Lung (tissue), 12 donors: ENCODE measurements around the gene MAPKAPK3. TPM values are rescaled to one million over a fixed set of nuclear protein-coding genes. Genes with fewer than 3 reads are reported as not detected.
A peak's percentile ranks its signal among the peaks of the same experiment; 100 is the strongest.

Source experiments
- ATAC-seq: fragments of 200-7000 bp; cut with Tn5 transposase; one replicate; pipeline ENCODE4 v1.9.1; 2020; ENCODE audit warnings: moderate number of reproducible peaks; ENCODE audit not compliant: insufficient read depth, low FRiP score
- DNase-seq, 3 donors: peaks; one replicate each; pipeline ENCODE4 v3.0.0-alpha.2; 2013 to 2017
- H3K27ac ChIP-seq, 2 donors: one replicate each; pipeline ENCODE4 v1.5.1; 2013; ENCODE audit warnings: mild to moderate bottlenecking in 2 of 2, moderate library complexity in 2 of 2, control low read depth in 1 of 2, inconsistent platforms in 1 of 2, low read depth in 1 of 2, low read length in 1 of 2
- H3K27me3 ChIP-seq, 3 donors: one replicate each; pipeline ENCODE4 v1.5.1; 2013; ENCODE audit warnings: low read length in 2 of 3; ENCODE audit not compliant: control insufficient read depth in 3 of 3, insufficient read depth in 3 of 3
- H3K36me3 ChIP-seq, 4 donors: one replicate each; pipeline ENCODE4 v1.5.1; 2013; ENCODE audit warnings: low read length in 4 of 4, mild to moderate bottlenecking in 1 of 4, moderate library complexity in 1 of 4; ENCODE audit not compliant: control insufficient read depth in 4 of 4, insufficient read depth in 4 of 4
- H3K4me1 ChIP-seq, 5 donors: one replicate each; pipeline ENCODE4 v1.5.1; 2013; ENCODE audit warnings: low read length in 5 of 5, mild to moderate bottlenecking in 2 of 5, moderate library complexity in 1 of 5; ENCODE audit not compliant: control insufficient read depth in 5 of 5, insufficient read depth in 5 of 5
- H3K4me3 ChIP-seq: one replicate; pipeline ENCODE4 v1.5.1; 2013; ENCODE audit warnings: mild to moderate bottlenecking, control low read depth, moderate library complexity
- H3K9ac ChIP-seq, 2 donors: one replicate each; pipeline ENCODE4 v1.5.1; 2013; ENCODE audit warnings: low read length in 2 of 2, control low read depth in 1 of 2; ENCODE audit not compliant: insufficient read depth in 1 of 2
- H3K9me3 ChIP-seq, 4 donors: one replicate each; pipeline ENCODE4 v1.5.1; 2013; ENCODE audit warnings: low read length in 3 of 4, mild to moderate bottlenecking in 1 of 4, moderate library complexity in 1 of 4; ENCODE audit not compliant: control insufficient read depth in 4 of 4, insufficient read depth in 3 of 4
- WGBS, 2 donors: extraction: QIAGEN DNeasy Blood & Tissue Kit; methylation state at CpG; one replicate each; pipeline ENCODE4 v1.1.7; 2013; 5-methylcytosine and 5-hydroxymethylcytosine counted together
- polyA plus RNA-seq, 2 donors: library from polyadenylated mRNA; stranded (reverse); fragments of 200-250 nt; gene quantifications; one replicate each; pipeline ENCODE4 v1.2.1, GENCODE V29; 2013
- total RNA-seq, 2 donors: library from RNA; depleted of rRNA in 1 of 2; stranded (reverse); fragments of >200 nt in 1 of 2; gene quantifications; one replicate each; pipeline ENCODE4 v1.2.1, GENCODE V29; 2014 to 2021
- TF ChIP-seq, protein P1 (sequence below): IDR thresholded peaks from 2 replicates; pipeline ENCODE4 v1.5.1; 2012; ENCODE audit warnings: mild to moderate bottlenecking; ENCODE audit errors: control extremely low read depth, extremely low read depth
- donor health status: control.
- donor health status: control.
- donor health status: Bipolar disorder and iron deficiency.
- donor health status: healthy.
- donor health status: DM: yes; HTN: yes; CAD: no.

MAPKAPK3 gene
- total and polyA plus RNA-seq, 4 donors, result 23.6 to 96.1 (median 71.4) TPM

- H3K27me3 ChIP-seq, result no peaks in the 10 kb centered on the region
- DNase-seq (no peak), ATAC-seq (no peak)
- peaks cover 21 to 59% (median 46%) of the 10 kb centered on the region in 5 donors for H3K4me1 ChIP-seq
- 53 to 60% methylated on average over 14 of the region's 14 CpGs for WGBS, 2 donors
- TF ChIP-seq, protein P1, sequence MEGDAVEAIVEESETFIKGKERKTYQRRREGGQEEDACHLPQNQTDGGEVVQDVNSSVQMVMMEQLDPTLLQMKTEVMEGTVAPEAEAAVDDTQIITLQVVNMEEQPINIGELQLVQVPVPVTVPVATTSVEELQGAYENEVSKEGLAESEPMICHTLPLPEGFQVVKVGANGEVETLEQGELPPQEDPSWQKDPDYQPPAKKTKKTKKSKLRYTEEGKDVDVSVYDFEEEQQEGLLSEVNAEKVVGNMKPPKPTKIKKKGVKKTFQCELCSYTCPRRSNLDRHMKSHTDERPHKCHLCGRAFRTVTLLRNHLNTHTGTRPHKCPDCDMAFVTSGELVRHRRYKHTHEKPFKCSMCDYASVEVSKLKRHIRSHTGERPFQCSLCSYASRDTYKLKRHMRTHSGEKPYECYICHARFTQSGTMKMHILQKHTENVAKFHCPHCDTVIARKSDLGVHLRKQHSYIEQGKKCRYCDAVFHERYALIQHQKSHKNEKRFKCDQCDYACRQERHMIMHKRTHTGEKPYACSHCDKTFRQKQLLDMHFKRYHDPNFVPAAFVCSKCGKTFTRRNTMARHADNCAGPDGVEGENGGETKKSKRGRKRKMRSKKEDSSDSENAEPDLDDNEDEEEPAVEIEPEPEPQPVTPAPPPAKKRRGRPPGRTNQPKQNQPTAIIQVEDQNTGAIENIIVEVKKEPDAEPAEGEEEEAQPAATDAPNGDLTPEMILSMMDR, result no peak
- H3K36me3 ChIP-seq, result peaks cover 6 to 37% (median 31%) of the 10 kb centered on the region in 4 donors
- peak overlapping the region; percentile 48 to 84 for H3K27ac ChIP-seq
- H3K4me3 ChIP-seq, result no peak overlapping the region
- H3K9me3 ChIP-seq, result no peaks in the 10 kb centered on the region
- no peak overlapping the region for H3K9ac ChIP-seq
Measured at GRCh38 chr3:50604628-50605588, 12.0 kb upstream of the MAPKAPK3 start.

DNA sequence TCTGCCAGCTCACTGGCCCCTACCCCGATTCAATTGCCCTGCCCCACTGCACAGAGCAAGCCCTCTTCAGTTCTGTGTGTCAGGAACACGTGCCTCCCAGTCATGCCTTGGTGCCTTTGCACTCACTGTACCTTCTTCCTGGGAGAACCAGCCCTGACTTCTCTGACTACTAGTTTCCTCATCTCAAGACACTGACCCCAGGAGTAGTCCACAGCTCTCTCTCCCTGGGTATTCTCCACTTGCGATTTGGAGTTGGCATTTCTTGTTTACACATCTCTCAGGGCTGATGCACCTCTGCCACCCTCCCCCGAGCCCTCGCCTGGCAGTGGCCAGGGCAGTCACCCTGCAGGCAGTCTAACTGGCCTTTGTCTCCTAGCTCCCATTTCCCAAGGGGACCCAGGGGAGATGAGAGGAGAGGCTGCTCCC lies 11.0 kb upstream of the MAPKAPK3 start:
- no peak for ATAC-seq
- WGBS, 2 donors, result 55 to 64% methylated on average over 5 of the region's 5 CpGs
- H3K4me3 ChIP-seq, result no peak overlapping the region
- no peaks in the 10 kb centered on the region for H3K9me3 ChIP-seq
- TF ChIP-seq, protein P1, result no peak
- peaks cover 13 to 60% (median 46%) of the 10 kb centered on the region in 5 donors for H3K4me1 ChIP-seq
- H3K36me3 ChIP-seq, result peaks cover 6 to 37% (median 35%) of the 10 kb centered on the region in 4 donors
- H3K9ac ChIP-seq, result peak overlapping the region in 1 of 2 donors; percentile 19
- no peak for DNase-seq
- peak overlapping the region; percentile 48 to 84 for H3K27ac ChIP-seq
- H3K27me3 ChIP-seq, result no peaks in the 10 kb centered on the region

GRCh38 chr3:50606596-50606995 lies 10.4 kb upstream of the MAPKAPK3 start:
- Histone ChIP-seq H3K9ac (no peak overlapping the region), H3K4me1 (peaks cover 13 to 59% (median 39%) of the 10 kb centered on the region in 5 donors), H3K4me3 (no peak overlapping the region), H3K9me3 (no peaks in the 10 kb centered on the region), H3K36me3 (peaks cover 6 to 40% (median 36%) of the 10 kb centered on the region in 4 donors), H3K27ac (peak overlapping the region; percentile 27 to 57), H3K27me3 (no peaks in the 10 kb centered on the region)
- WGBS, 2 donors, result 38 to 59% methylated on average over 6 of the region's 6 CpGs
- DNase-seq (no peak), ATAC-seq (no peak)
- TF ChIP-seq, protein P1, result no peak
